Measurements from ENCODE around the gene SLC26A6.

Gene SLC26A6

GRCh38 chr3:48660800-48661400, 25.6 kb upstream of the SLC26A6 start:
- no peak for TF ChIP-seq CTCF (IDR thresholded peaks at IDR 0.05; ENCODE audit: low read depth, low read length, missing control alignments)
- H3K4me3 ChIP-seq (ENCODE audit: low read depth, low read length) = no peak overlapping the region
- DNase-seq (ENCODE audit: low read depth) = no peak

- no peak for DNase-seq (ENCODE audit: low read depth)
- no peak overlapping the region for H3K4me3 ChIP-seq (ENCODE audit: low read depth, low read length)
- no peak for TF ChIP-seq CTCF (IDR thresholded peaks at IDR 0.05; ENCODE audit: low read depth, low read length, missing control alignments)
Measured at GRCh38 chr3:48656841-48657281, 21.6 kb upstream of the SLC26A6 start.

GRCh38 chr3:48656061-48656840, 21.0 kb upstream of the SLC26A6 start:
- TF ChIP-seq CTCF (IDR thresholded peaks at IDR 0.05; ENCODE audit: low read depth, low read length, missing control alignments) = peak; percentile 67
- H3K4me3 ChIP-seq (ENCODE audit: low read depth, low read length) = peak overlapping the region; percentile 53
- no peak for DNase-seq (ENCODE audit: low read depth)

GRCh38 chr3:48655606-48656005, 20.3 kb upstream of the SLC26A6 start:
- no peak for TF ChIP-seq CTCF (IDR thresholded peaks at IDR 0.05; ENCODE audit: low read depth, low read length, missing control alignments)
- DNase-seq (ENCODE audit: low read depth) = no peak
- no peak overlapping the region for H3K4me3 ChIP-seq (ENCODE audit: low read depth, low read length)

GRCh38 chr3:48655063-48655462, 19.8 kb upstream of the SLC26A6 start:
- DNase-seq (ENCODE audit: low read depth) = no peak
- no peak for TF ChIP-seq CTCF (IDR thresholded peaks at IDR 0.05; ENCODE audit: low read depth, low read length, missing control alignments)
- H3K4me3 ChIP-seq (ENCODE audit: low read depth, low read length) = no peak overlapping the region

- no peak overlapping the region for H3K4me3 ChIP-seq (ENCODE audit: low read depth, low read length)
- no peak for TF ChIP-seq CTCF (IDR thresholded peaks at IDR 0.05; ENCODE audit: low read depth, low read length, missing control alignments)
- no peak for DNase-seq (ENCODE audit: low read depth)
Measured at GRCh38 chr3:48652923-48653715, 17.9 kb upstream of the SLC26A6 start.

All from GM12864 (cell line).